ENCODE data around the gene ANKRD45.
"Not testable (repeated sequence)": the region's sequence is repeated elsewhere in the genome, so short reads cannot be mapped to it uniquely, and the experiment has no call there.

Gene ANKRD45

GRCh38 chr1:173568483-173568882 is 101.2 kb downstream of the ANKRD45 start:
- DNase-seq: no peak

DNA sequence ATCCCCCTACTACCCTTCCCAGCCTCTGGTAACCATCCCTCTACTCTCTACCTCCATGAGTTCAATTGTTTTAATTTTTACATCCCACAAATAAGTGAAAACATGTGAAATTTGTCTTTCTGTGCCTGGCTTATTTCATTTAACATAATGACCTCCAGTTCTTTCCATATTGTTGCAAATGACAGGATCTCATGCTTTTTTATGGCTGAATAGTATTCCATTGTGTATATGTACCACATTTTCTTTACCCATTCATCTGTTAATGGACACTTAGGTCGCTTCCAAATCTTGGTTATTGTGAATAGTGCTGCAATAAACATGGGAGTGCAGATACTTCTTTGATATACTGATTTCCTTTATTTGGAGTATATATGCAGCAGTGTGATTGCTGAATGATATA is 105.8 kb downstream of the ANKRD45 start:
- DNase-seq: not testable (repeated sequence)

GRCh38 chr1:173562813-173563212 is 106.8 kb downstream of the ANKRD45 start:
- no peak for DNase-seq

- DNase-seq: no peak
Measured at GRCh38 chr1:173561263-173561662, 108.4 kb downstream of the ANKRD45 start.

- DNase-seq: no peak
Measured at GRCh38 chr1:173560285-173560880, 109.3 kb downstream of the ANKRD45 start.

All from stimulated activated CD8-positive, alpha-beta memory T cell treated with anti-CD3 and anti-CD28 coated beads, Interleukin-4, amount 100 ng/mL, for 48 hours (primary cell).